Loucy (cell line): ENCODE data around the gene ADCY2.

Experiments used
- H2AFZ ChIP-seq: fragments of 200-600 bp; sonication (generic); 2 replicates; pipeline ENCODE4 v1.6.0; 2016; ENCODE audit warnings: antibody characterized with exemption, mild to moderate bottlenecking, low read length, moderate library complexity
- H3F3A ChIP-seq: fragments of 200-600 bp; 2 replicates; pipeline ENCODE4 v1.6.0; 2016; ENCODE audit warnings: antibody characterized with exemption, low read depth, mild to moderate bottlenecking
- H3K27me3 ChIP-seq: fragments of 200-600 bp; sonication (generic); 2 replicates; pipeline ENCODE4 v1.6.1; 2014; ENCODE audit warnings: low read length, mild to moderate bottlenecking; ENCODE audit not compliant: insufficient read depth, poor library complexity, severe bottlenecking
- H3K36me3 ChIP-seq: fragments of 200-600 bp; sonication (generic); 2 replicates; pipeline ENCODE4 v1.6.1; 2016; ENCODE audit warnings: low read length; ENCODE audit not compliant: insufficient read depth
- H3K4me1 ChIP-seq: fragments of 200-600 bp; sonication (generic); 2 replicates; pipeline ENCODE4 v1.5.1; 2014; ENCODE audit warnings: low read length, mild to moderate bottlenecking; ENCODE audit not compliant: insufficient read depth, poor library complexity, severe bottlenecking
- H3K4me2 ChIP-seq: fragments of 200-600 bp; sonication (generic); 2 replicates; pipeline ENCODE4 v1.6.0; 2014; ENCODE audit warnings: antibody characterized with exemption, low read length, low read depth, mild to moderate bottlenecking; ENCODE audit not compliant: poor library complexity, severe bottlenecking
- H3K4me3 ChIP-seq: fragments of 200-600 bp; sonication (generic); 2 replicates; pipeline ENCODE4 v1.5.1; 2014; ENCODE audit warnings: low read length, mild to moderate bottlenecking, mixed read lengths; ENCODE audit not compliant: poor library complexity, severe bottlenecking
- H3K79me2 ChIP-seq: fragments of 200-600 bp; sonication (generic); 2 replicates; pipeline ENCODE4 v1.6.1; 2014; ENCODE audit warnings: low read length; ENCODE audit not compliant: insufficient read depth
- H3K9ac ChIP-seq: fragments of 200-600 bp; sonication (generic); 2 replicates; pipeline ENCODE4 v1.6.0; 2014; ENCODE audit warnings: mild to moderate bottlenecking, low read depth, low read length, moderate library complexity; ENCODE audit not compliant: poor library complexity, severe bottlenecking
- H3K9me2 ChIP-seq: fragments of 200-600 bp; sonication (generic); replicated peaks from 2 replicates; pipeline ENCODE4 v1.6.1; 2016; ENCODE audit warnings: low read depth, low read length, mixed read lengths
- H3K9me3 ChIP-seq: fragments of 200-600 bp; sonication (generic); 2 replicates; pipeline ENCODE4 v1.6.1; 2014; ENCODE audit warnings: mild to moderate bottlenecking, antibody characterized with exemption, low read length, low read depth; ENCODE audit not compliant: insufficient read depth
- H4K20me1 ChIP-seq: fragments of 200-600 bp; sonication (generic); 2 replicates; pipeline ENCODE4 v1.6.0; 2014; ENCODE audit warnings: antibody characterized with exemption, low read length, mild to moderate bottlenecking; ENCODE audit not compliant: insufficient read depth, poor library complexity, severe bottlenecking
- EZH2phosphoT487 ChIP-seq: fragments of 200-600 bp; IDR thresholded peaks from 2 replicates; pipeline ENCODE4 v1.6.1; 2018; ENCODE audit warnings: antibody characterized with exemption, mild to moderate bottlenecking, moderate library complexity, borderline replicate concordance
- TF ChIP-seq, protein P1 (sequence below): fragments of 200-600 bp; sonication (generic); conservative IDR thresholded peaks from 2 replicates; pipeline ENCODE4 v1.5.1; 2014; ENCODE audit warnings: mild to moderate bottlenecking, antibody characterized with exemption, low read length

ADCY2 gene

DNA sequence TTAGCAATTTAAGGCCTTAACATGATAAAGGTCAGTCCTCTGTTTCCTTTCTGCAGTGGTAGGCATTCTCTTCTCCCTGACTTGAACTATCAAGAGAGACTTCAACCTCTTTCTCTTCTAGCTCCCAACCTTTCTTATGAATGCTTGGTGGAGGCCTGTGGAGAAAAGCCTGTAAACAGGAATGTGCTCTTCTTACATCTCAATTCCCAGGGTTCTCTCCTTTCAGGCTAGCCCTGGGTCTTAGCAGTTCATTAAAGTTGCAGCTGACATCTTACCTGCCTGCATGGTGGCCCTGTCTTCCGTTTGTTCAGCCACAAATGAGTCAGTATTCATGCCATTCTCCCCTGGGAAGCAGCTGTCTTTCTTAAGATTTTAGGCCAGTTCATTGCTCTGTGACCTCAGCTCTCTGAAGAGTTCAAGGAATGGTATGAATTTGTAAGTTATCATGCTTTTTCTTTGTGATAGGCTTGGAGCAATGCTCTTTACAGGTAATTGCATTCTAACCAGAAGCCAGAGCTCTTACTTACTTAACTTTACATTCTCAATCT lies 77.8 kb downstream of the ADCY2 start:
- Histone ChIP-seq H3K4me3 (no peak overlapping the region), H4K20me1 (no peaks in the 10 kb centered on the region), H3K9ac (no peak overlapping the region), H3K4me1 (no peaks in the 10 kb centered on the region), H3K79me2 (no peaks in the 10 kb centered on the region), H3K9me3 (peaks cover 5% of the 10 kb centered on the region; the same call in 1 of the 2 replicates), H2AFZ (no peak overlapping the region), H3K36me3 (no peaks in the 10 kb centered on the region), H3F3A (no peaks in the 10 kb centered on the region), H3K27me3 (no peaks in the 10 kb centered on the region), H3K4me2 (no peak overlapping the region), H3K9me2 (no peaks in the 10 kb centered on the region)
- no peak for TF ChIP-seq EZH2phosphoT487
- TF ChIP-seq, protein P1, sequence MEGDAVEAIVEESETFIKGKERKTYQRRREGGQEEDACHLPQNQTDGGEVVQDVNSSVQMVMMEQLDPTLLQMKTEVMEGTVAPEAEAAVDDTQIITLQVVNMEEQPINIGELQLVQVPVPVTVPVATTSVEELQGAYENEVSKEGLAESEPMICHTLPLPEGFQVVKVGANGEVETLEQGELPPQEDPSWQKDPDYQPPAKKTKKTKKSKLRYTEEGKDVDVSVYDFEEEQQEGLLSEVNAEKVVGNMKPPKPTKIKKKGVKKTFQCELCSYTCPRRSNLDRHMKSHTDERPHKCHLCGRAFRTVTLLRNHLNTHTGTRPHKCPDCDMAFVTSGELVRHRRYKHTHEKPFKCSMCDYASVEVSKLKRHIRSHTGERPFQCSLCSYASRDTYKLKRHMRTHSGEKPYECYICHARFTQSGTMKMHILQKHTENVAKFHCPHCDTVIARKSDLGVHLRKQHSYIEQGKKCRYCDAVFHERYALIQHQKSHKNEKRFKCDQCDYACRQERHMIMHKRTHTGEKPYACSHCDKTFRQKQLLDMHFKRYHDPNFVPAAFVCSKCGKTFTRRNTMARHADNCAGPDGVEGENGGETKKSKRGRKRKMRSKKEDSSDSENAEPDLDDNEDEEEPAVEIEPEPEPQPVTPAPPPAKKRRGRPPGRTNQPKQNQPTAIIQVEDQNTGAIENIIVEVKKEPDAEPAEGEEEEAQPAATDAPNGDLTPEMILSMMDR: no peak

DNA sequence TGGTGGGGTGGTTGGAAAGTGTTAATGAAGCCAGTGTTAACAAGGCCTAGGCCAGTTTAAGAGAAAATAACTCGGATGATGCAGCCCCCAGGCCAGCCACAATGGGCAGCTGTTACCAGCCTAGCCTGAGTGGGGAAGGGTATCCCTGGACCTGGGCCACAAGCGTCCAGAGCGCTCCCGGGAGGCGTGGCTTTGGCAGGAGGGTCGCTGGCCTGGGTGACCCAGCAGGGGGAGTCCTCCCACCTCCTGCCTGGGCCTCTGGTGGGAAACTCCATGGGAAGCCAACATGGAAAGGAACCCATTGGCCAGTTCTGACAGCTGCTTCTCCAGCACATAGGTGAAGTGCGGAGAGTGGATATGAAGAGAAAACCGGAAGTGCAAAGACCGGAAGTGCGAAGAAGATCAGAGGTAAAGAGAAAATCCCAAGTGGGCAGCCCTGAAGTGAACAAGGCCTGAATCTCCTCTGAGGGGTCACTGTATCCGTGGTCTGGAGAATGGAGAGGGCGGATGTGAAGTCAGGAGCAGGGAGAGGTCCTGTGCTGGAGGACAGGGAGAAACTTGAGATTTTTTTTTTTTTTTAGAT lies 79.0 kb downstream of the ADCY2 start:
- Histone ChIP-seq H3K4me3 (no peak overlapping the region), H3K27me3 (no peaks in the 10 kb centered on the region), H3K4me1 (no peaks in the 10 kb centered on the region), H3K4me2 (no peak overlapping the region), H3K9ac (no peak overlapping the region), H4K20me1 (no peaks in the 10 kb centered on the region), H2AFZ (no peak overlapping the region), H3K79me2 (no peaks in the 10 kb centered on the region), H3F3A (no peaks in the 10 kb centered on the region), H3K36me3 (no peaks in the 10 kb centered on the region), H3K9me3 (peaks cover 5% of the 10 kb centered on the region; the same call in 1 of the 2 replicates), H3K9me2 (no peaks in the 10 kb centered on the region)
- TF ChIP-seq, protein P1: no peak
- TF ChIP-seq EZH2phosphoT487: no peak

DNA sequence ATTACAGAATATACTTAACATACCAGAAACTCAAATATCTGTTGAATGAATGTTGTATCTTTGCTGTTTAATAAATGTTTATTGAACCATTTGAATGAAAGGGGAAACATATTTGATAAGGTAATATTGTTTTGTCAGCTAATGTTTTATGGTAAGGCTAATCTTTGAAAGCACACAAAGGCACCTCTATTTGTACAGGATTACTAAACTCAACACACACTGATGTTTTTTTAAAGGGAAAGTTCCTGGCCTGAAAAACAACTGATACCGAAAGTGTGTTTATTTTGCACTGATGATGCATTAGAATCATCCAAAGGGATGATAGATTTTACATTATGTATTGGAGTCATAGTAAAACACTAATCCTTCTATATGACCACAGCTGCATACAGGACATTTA lies 82.5 kb downstream of the ADCY2 start:
- no peak overlapping the region for H3K4me2 ChIP-seq
- H3K9ac ChIP-seq: no peak overlapping the region
- H4K20me1 ChIP-seq: no peaks in the 10 kb centered on the region
- H3K36me3 ChIP-seq: no peaks in the 10 kb centered on the region
- H3K4me3 ChIP-seq: no peak overlapping the region
- H3K4me1 ChIP-seq: no peaks in the 10 kb centered on the region
- no peaks in the 10 kb centered on the region for H3K27me3 ChIP-seq
- H3K9me2 ChIP-seq: no peaks in the 10 kb centered on the region
- H3F3A ChIP-seq: no peaks in the 10 kb centered on the region
- H3K79me2 ChIP-seq: no peaks in the 10 kb centered on the region
- peaks cover 5% of the 10 kb centered on the region; the same call in 1 of the 2 replicates for H3K9me3 ChIP-seq
- H2AFZ ChIP-seq: no peak overlapping the region
- no peak for TF ChIP-seq EZH2phosphoT487
- TF ChIP-seq, protein P1: no peak
